NCI-H774 (cell line): ENCODE measurements around the gene LGI2.
A peak's percentile ranks its signal among the peaks of the same experiment; 100 is the strongest.

Experiments used
- DNase-seq: peaks from one replicate; lab custom pipeline; 2025; lab: John Stamatoyannopoulos, UW

The LGI2 gene

GRCh38 chr4:24995346-24995919, 35.3 kb downstream of the LGI2 start:
- no peak for DNase-seq

- no peak for DNase-seq
These were observed 37.1 kb downstream of the LGI2 start for GRCh38 chr4:24993551-24994080.

- DNase-seq: no peak
These were observed 37.8 kb downstream of the LGI2 start for GRCh38 chr4:24992968-24993367.

GRCh38 chr4:24991015-24991414, 39.7 kb downstream of the LGI2 start:
- no peak for DNase-seq

- DNase-seq: no peak
These were observed 41.4 kb downstream of the LGI2 start for GRCh38 chr4:24989327-24989726.

- no peak for DNase-seq
These were observed 42.0 kb downstream of the LGI2 start for GRCh38 chr4:24988776-24989175.

GRCh38 chr4:24984602-24985532, 45.9 kb downstream of the LGI2 start:
- no peak for DNase-seq

GRCh38 chr4:24980740-24981139, 50.0 kb downstream of the LGI2 start:
- DNase-seq: no peak

- DNase-seq: peak; percentile 65
These were observed 50.6 kb downstream of the LGI2 start for GRCh38 chr4:24980064-24980690.

GRCh38 chr4:24979554-24979953, 51.2 kb downstream of the LGI2 start:
- DNase-seq: no peak

- no peak for DNase-seq
These were observed 52.3 kb downstream of the LGI2 start for GRCh38 chr4:24978291-24979075.

GRCh38 chr4:24975510-24975909, 55.2 kb downstream of the LGI2 start:
- DNase-seq: no peak

GRCh38 chr4:24973747-24974601, 56.8 kb downstream of the LGI2 start:
- DNase-seq: no peak

- no peak for DNase-seq
These were observed 57.4 kb downstream of the LGI2 start for GRCh38 chr4:24973404-24973746.

- no peak for DNase-seq
These were observed 59.6 kb downstream of the LGI2 start for GRCh38 chr4:24971192-24971591.

GRCh38 chr4:24970635-24971034, 60.1 kb downstream of the LGI2 start:
- no peak for DNase-seq

GRCh38 chr4:24970191-24970590, 60.6 kb downstream of the LGI2 start:
- DNase-seq: no peak

GRCh38 chr4:24969486-24969885, 61.3 kb downstream of the LGI2 start:
- no peak for DNase-seq

GRCh38 chr4:24968992-24969391, 61.8 kb downstream of the LGI2 start:
- DNase-seq: no peak

- no peak for DNase-seq
These were observed 62.5 kb downstream of the LGI2 start for GRCh38 chr4:24968278-24968677.

GRCh38 chr4:24967346-24967745, 63.4 kb downstream of the LGI2 start:
- no peak for DNase-seq
